ENCODE measurements around the gene PLA2G6. TPM values are rescaled to one million over a fixed set of nuclear protein-coding genes. Genes with fewer than 3 reads are reported as not detected.
A peak's percentile ranks its signal among the peaks of the same experiment; 100 is the strongest.

Gene PLA2G6
- total and polyA plus RNA-seq, 2 of the 13 experiments (the other 11 are each of a cell fraction or from before 2014, with no cell fraction given), result 4.8 to 11.5 TPM

GRCh38 chr22:38180841-38181452, 683 bp downstream of the PLA2G6 start (continued):
- TF ChIP-seq ZNF564 (CRISPR knock-in tag; IDR thresholded peaks at IDR 0.05) (no peak), ZNF275 (CRISPR knock-in tag; IDR thresholded peaks at IDR 0.05; ENCODE audit: borderline replicate concordance) (no peak), LBX2 (CRISPR knock-in tag; IDR thresholded peaks at IDR 0.05; ENCODE audit: borderline replicate concordance) (no peak), ZC3H4 (CRISPR knock-in tag; IDR thresholded peaks at IDR 0.05; ENCODE audit: borderline replicate concordance) (0 out of 2 replicates have a peak, but pooled peaks have one; percentile 61), ZNF713 (CRISPR knock-in tag; IDR thresholded peaks at IDR 0.05) (no peak), GMEB2 (CRISPR knock-in tag; IDR thresholded peaks at IDR 0.05; ENCODE audit: low read depth) (no peak), TRIM22 (IDR thresholded peaks at IDR 0.05) (no peak), RORA (CRISPR knock-in tag; IDR thresholded peaks at IDR 0.05) (no peak), MAFK (conservative IDR thresholded peaks at IDR 0.05 in 1 of 2, IDR thresholded peaks at IDR 0.05 in 1 of 2; ENCODE audit: low read length in 2 of 2) (no peak), ZSCAN5A (CRISPR knock-in tag; IDR thresholded peaks at IDR 0.05; ENCODE audit: borderline replicate concordance) (no peak), NR1H2 (CRISPR knock-in tag; IDR thresholded peaks at IDR 0.05; ENCODE audit: borderline replicate concordance, low read depth) (no peak), ZNF280D (CRISPR knock-in tag; IDR thresholded peaks at IDR 0.05) (0 out of 2 replicates have a peak, but pooled peaks have one; percentile 13), PBX2 (CRISPR knock-in tag; IDR thresholded peaks at IDR 0.05) (no peak), NFKBIZ (CRISPR knock-in tag; IDR thresholded peaks at IDR 0.05) (0 out of 2 replicates have a peak, but pooled peaks have one; percentile 40), ZNF362 (CRISPR knock-in tag; IDR thresholded peaks at IDR 0.05; ENCODE audit: borderline replicate concordance) (no peak), ZNF256 (CRISPR knock-in tag; conservative IDR thresholded peaks at IDR 0.05) (no peak)
